Fibroblast of upper back skin (primary cell): ENCODE data around the gene LMAN1.

ENCODE experiments used
- DNase-seq: peaks from one replicate; pipeline ENCODE4 v3.0.0-alpha.2; 2013

Gene LMAN1, protein sequence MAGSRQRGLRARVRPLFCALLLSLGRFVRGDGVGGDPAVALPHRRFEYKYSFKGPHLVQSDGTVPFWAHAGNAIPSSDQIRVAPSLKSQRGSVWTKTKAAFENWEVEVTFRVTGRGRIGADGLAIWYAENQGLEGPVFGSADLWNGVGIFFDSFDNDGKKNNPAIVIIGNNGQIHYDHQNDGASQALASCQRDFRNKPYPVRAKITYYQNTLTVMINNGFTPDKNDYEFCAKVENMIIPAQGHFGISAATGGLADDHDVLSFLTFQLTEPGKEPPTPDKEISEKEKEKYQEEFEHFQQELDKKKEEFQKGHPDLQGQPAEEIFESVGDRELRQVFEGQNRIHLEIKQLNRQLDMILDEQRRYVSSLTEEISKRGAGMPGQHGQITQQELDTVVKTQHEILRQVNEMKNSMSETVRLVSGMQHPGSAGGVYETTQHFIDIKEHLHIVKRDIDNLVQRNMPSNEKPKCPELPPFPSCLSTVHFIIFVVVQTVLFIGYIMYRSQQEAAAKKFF

DNA sequence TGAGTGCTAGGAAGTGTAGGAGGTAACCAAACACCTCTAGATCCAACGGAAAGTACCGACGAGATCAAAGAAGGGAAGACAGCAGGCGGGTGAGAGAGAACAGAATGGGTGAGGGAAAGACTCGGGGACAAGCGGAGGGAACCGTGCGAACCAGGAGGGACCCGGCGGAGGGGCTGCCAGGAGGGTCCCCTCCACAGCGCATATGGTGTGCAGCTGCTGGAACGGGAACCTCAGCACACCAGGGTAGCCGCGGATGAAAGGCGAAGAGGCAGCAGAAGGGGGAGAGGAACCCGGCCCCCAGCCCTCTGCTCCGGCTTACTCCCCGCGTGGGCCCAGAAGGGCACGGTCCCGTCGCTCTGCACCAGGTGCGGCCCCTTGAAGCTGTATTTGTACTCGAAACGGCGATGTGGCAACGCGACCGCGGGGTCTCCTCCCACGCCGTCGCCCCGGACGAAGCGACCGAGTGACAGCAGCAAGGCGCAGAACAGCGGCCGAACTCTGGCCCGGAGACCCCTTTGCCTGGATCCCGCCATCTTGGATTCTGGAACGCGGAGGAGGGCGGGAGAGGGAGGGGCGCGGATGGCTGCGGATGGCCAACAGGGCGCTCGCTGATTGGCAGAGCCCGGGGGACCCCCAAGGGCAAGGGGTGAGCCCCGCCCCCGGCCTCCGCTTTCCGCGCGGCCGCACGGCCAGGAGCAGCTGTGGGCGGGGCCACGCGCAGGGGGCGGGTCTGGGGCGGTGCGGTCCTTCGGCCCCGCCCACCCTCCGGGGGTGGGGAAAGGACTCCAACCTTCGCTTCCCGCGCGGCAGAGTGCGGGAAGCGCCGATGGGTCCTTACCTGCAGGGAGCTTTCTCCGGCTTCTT, at the start of gene LMAN1:
Gene LMAN1 (minus strand): TSS at position 554 of the 864 bp plus-strand sequence. CDS start 21 bp downstream, at position 533.
- peak; percentile 95 for DNase-seq

DNA sequence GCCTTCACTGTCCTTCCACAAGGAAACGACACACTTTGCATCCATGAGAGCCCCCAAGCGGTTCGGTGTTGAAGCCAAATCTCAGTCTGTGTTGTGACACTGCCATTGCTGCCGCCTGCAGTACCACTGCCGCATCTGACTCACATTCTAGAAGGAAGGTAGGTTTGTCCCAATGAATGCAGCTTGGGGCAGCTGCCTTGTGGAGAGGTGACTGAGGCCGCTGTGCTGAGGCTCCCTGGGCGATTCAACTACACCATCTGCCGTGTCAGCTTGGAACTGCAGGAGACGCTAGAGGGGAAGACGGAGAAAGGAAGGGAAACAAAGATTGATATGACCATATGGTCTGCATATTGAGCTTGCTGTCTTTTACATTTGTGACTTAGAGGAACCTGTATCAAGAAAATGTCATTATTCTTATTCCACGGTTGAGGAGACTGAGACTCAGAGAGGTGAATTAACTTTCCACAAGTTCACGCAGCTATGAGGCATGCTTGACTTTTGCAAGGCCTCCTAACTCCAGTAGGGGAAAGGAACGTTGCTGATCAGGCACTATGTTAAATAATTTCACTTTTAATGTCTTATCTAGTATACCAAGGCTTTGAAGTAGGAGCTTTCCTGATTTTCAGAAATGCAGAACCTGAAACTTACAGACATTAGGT, 43.5 kb upstream of the LMAN1 start:
- peak; percentile 71 for DNase-seq

DNA sequence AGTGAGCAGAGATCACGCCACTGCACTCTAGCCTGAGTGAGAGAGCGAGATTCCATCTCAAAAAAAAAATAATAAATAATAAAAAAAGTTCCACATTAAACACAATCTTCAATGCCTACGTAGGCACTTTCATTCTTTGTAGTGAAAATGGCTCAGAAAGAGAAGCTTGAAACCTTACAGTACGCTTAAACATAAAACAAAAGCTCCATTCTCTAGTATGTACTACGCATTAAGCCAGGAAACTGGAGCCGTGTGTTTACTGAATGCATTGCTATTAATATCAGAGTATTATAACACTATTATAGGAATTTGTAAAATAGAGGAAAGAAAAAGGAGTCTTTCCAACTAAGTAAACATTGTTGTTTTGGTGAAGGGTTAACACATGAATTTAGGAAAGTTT, 41.3 kb upstream of the LMAN1 start:
- DNase-seq = no peak

DNA sequence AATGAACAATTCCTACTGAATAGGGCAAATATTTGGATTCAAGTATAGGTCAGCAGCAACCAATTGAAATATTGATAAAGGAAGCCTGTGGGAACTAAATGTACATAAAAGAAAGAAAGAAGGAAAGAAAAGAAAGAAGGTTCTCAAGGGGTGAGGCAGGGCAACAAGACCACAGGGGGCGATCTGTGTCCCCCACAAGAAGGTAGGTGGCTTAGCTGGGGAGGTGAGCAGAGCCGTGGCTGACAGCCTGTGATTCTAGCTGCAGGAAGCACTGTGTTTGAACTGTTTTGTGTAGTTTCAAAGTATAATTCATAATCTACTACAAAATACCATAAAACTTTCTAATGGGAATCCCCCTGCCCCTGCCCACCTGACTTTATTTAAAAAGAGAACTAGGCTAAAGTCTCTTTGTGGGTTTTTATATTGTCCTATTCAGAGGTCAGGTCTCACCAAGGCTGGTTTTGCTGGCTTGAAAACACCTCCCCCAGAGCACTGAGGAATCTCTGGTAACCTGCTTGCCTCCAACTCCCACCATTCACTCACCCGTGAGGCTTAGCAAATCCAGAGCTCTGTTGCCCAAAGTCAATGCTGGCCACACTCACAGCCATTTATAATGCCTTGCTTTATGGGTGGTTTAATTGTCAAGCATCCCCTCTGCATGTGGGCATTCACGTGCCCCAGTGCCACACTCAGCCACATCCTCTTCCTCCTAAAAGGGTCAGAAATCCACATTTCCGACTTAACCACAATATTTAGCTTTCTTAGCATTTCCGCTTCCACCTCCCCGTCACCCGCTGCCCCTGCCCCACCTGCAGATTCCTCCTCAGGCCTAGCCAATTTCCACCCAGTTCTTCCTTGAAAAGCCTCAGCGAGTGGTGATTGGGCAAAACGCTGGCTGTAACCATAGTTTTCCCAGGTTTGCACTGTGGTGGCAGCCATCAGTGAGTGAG, 36.4 kb upstream of the LMAN1 start:
- DNase-seq = no peak

DNA sequence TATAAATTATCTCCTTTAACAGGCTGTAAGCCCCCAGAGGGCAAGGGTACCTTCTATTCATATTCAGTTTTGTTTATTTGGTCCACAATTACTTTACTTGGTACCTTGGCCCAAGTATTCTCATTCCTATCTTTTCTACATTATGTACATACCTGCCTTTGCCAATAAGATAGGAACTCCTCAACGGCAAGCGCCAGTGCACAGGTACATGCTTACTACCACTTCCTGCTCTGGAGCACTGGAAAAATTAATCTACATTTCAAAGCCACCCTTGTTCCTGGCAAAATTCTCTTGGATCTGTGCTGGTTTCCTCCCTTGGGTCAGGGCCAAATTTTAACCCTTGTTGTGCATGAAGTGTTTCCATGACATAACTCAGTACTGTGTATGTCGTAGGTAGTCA, 34.3 kb upstream of the LMAN1 start:
- no peak for DNase-seq

DNA sequence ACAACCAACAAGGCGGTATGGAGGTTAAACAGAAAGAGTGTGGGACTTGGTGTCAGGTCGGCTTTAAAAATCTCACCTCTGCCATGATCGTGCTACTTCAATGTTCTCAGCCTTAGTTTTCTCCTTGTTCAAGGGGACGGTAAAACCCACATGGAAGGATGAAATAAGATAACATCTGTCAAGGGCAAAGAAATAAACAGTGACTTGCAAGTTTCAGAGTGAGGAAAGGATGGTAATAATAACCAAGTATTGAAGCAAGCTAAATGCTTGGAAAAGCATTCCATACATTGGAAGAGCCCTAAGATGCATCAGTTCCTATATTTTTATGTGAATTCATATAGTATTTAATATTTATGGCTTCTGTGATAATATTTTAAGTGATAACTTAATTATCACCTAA, 29.8 kb upstream of the LMAN1 start:
- DNase-seq = no peak

DNA sequence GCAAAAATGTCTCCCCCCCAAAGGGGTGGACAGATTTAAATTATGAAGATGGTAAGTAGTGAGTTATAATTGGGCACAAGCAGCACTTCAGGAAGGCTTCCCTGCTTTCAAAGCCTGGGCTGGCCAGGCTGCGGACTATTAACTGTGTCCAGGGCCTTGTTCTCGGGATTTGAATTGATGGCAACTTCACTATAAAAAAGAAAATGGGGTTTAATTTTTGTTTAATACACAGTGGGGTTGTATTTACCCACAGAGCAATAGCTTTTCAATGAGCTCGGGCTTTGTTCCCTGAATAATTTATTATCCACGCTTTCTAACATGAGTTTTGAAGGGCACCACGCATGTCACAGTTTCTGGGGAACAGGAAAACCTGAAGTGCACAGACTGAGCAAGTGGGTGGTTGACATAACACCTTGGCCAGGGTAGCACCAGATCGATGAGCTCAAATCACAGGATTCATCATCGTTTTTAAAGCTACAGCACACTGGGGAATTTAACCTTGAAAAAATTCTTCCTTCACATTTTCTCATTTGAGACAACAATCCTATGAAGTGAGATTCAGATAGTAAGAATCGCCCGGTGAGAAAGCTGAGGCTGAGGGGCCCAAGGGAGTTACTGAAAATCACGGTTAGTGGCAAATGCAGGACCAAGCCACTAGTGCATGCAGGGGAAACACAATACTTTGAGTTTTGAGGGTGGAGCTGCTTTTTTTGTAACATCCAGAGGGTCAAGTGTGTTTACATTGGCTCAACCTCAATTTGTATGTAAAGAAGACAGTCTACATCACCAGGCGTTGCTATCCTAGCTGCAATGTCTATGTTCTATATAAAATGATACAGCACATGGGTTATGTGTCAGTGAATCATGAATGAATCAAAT, 28.9 kb upstream of the LMAN1 start:
- no peak for DNase-seq

DNA sequence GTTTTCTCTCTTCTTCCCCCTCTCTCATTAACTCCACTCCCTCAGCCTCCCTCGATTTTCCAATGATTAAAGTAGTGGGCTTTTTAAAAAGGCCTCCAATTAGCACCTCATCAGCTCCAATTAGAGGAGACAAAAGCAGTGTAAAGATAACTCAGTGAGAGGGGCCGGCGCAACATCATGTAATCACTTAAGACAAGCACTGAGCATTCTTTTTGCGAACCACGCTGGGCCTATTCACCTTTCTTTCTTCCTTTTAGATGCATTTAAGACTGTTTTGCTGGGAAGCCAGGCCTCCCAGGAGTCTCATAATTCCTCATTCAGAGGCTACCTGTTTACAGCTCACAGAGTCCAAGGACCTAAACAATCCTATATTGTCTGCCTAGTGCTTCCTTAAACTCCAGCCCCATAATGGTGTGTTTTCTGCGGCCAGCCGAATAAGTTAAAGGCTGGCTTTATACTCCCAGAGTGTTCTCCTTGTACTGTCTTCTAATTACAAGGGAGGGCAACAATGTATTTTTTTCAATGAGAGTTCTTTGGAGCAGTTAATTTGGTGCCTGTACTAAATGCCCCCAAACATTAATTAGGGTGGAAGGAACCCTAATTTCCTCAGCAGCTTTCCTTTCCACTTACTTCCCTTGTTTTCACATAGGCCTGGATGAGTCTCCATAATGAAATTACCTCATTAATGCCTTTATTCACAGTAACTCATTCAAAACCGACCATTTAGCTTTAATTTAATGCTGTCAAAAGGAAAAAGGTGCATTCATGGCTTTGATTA, 28.0 kb upstream of the LMAN1 start:
- DNase-seq = no peak

DNA sequence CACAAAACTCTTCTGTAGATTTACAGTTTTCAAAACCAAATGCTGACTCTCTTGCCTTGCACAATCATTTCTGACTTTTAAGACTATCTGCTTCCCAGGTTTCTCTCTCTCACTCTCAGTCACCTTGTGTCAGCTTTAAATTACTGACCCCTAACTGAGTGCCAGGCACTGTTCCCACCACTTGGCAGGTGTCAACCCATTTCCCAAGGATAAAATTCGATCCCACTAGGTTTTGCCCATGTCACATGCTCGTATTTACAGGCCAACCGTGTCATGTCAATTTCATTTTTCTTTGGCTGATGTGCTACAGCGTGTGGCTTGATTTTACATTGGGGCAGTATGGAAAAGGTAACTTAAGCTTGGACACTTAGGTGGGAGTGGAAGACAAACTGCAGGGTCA, 26.1 kb upstream of the LMAN1 start:
- DNase-seq = no peak

DNA sequence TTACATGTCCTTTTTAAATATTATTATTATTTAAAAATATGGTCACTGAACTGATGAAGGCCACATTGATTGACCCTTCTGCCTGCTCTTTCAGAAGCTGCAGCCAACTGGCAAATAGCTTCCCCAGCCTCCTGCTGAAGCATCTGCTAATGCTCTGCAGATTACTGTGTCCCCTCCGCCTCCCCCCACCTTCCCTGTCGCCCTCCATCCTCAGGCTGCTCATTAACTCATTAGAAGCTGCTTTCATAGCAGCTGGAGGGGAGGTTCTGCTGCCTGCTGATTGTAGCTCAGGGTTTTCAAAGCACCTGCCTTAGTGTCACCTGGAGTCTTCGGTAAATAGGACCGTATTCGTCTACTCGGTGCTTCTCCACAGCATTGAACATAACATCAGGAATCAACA, 24.8 kb upstream of the LMAN1 start:
- DNase-seq = no peak

DNA sequence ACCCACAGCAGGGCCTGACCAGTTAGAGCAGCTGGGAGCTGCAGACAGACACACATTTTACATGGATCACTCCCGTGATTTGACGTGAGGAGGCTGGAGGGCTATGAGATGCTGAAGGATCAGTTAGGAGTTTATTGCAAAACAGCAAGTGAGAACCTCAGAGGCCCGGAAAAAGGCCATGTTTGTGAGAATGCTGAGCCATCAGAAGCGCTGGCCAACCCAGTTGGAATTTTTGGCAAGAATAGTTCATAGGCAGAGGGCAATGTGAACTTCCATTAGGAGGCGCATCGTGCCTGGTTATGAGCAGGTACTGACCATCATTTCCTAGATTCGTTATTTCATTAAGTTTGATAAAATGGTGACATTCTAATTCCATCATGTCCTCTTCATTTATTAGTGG, 23.3 kb upstream of the LMAN1 start:
- no peak for DNase-seq

DNA sequence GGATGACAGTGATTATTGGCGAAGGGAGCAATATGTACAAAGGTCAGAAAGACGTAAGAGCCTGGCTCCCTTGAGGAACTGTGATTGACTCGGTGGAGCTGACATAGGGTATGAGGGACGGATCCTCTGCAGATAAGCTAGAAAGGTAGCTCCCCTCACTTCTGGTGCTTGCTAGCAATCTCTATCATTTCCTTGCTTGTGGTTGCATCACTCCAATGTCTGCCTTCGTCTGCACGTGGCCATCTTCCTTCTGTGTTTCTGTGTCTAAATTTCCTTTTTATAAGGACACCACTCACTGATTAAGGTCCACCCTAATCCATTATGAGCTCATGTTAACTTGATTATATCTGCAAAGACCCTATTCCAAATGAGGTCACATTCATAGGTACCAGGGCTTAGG, 22.9 kb upstream of the LMAN1 start:
- no peak for DNase-seq

DNA sequence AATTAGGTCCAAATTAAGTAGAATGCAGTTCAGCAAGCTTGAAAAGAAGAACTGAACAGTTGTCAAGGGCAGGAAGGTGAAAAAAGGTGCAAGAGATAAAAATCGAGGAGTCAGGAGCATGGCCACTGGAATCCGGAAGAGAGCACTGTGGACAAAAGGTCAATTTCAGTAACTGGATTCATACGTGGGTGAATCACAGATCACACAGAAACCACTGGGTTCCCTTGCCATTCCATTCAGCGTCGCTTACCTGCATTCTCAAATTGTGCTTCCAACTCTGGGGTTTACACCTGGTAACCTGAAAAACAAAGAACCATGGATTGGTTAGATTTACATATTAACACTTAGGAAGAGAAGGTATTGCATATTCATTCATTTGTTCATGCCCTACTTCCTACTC, 21.6 kb upstream of the LMAN1 start:
- DNase-seq = no peak

DNA sequence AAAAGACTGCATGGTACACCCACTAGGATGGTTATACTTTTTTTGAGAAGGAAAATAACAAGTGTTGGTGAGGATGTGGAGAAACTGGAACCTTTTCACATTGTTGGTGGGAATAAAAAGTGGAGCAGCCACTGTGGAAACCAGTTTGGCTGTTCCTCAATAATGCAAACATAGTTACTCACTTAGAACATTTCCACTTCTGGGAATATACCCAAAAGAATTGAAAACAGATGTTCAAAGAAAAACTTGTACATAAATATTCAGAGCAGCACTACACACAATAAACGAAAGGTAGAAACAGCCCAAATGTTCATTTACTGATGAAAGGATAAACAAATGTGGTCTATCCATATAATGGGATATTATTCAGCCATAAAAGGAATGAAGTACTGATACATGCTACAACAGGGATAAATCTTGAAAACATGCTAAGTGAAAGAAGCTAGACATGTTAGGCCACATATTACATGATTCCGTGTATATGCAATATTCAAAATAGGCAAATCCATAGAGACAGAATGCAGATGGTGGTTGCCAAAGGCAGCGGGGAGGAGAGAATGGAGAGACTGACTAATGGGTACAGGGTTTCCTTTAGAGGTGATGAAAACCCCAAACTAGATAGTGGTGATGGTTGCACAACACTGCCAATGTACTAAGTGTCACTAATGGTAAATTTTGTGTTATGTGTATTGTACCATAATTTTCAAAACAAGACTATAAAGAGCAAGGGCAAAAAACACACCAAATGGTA, 20.9 kb upstream of the LMAN1 start:
- DNase-seq = peak; percentile 57

DNA sequence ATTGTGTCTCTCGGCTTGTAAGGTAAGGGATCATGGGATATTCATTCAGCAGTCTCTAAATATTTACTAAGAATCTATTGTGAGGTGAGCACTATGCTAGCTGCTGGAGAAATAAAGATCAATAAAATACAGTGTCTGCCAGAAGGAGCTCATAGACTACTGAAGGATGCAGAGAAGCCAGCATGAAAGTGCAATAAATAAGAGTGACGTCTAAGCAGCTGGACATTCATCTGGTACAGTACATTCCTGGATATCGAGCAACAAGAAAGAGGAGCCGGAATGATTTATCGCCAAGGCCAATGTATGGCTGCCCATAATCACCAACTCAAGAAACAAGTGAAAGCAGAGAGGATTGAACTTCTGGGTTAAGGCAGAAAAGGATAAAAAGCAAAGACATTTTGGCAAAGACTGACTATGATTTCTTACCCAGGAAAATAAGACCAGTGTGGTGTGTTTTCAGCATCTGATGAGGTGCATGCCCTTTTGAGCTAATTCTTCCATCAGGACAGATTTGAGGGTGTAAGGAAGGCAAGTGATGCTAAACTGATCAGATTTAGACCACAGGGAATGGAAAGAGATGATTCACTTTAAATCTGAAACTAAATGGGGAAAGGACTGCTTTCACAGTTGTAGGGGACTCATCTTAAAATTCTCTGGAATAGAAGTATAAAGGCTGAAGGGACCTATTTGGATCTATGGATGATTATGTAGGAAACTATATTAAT, 18.7 kb upstream of the LMAN1 start:
- DNase-seq = peak; percentile 22

DNA sequence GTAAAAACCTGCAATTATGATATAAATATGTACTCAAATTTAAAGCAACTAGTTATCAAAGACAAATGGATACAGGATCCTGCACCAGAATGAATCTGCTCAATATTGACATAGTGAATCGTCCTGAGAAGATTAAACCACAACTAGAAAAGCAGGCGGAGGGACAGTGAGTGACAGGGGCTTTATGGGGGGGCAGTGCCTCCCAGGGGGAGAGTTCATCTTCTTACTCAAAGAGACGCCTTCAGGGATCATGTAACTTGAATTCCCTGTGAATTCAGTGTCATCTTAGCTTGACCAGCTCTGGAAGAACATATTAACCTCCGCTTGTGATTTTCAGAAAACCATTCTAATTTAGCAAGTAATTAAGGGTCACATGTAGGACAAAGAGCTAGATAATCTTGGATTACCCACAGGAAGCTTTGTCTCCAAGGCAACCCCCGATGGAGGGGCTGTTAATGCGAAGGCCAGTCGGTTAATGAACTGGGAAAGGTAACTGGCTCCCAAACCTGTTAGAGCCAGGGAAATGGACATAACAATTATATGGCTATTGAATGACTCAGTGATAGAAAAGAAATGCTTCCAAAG, 17.4 kb upstream of the LMAN1 start:
- no peak for DNase-seq

DNA sequence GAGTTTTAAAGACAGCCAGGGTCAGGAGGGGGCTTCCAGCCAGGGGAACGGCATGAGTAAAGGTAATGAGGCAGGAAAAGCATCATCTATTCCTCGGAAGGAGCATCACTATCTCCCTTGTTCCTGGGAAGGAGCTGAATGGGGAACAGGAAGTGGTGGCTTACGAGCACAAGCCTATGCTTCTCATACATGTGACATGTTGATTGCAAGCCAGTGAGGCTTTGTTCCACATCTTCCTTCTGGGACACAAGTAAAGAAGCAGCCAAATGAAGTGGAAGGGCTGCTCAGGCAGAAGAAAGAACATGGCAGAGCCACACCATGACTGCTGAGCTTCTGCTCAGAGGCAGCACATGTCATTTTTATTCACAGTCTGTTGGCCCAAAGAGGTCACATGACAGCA, 15.1 kb upstream of the LMAN1 start:
- no peak for DNase-seq

DNA sequence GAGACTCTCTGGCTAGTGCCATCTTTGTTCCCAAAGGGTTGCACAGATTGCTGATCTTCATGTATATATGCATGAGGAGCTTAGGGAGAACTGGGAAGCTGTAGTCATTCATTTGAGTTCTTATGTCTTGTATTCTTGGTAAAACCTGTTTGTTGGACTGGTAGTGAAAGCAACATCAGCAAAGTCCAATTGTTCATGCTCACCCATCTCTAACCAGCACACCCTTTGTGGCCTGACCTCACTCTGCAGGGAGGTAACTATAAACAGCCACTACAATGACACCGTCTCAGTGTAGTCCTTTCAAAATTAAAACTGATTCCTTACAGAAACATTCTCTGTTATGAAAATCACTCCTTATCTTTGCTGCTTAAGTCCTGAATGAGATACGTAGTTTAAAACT, 13.9 kb upstream of the LMAN1 start:
- DNase-seq = no peak
